Peyer's patch (tissue), 4 donors: ENCODE data around the gene TCP10L. TPM values are rescaled to one million over a fixed set of nuclear protein-coding genes. Genes with fewer than 3 reads are reported as not detected.

Experiments used
- DNase-seq, 3 donors: peaks; one replicate each; pipeline ENCODE4 v3.0.0-alpha.2; 2017 to 2019
- H3K27ac ChIP-seq, 4 donors: fragments of 200-600 bp; sonication (generic); one replicate each; pipeline ENCODE4 v1.5.1; 2016 to 2019
- H3K27me3 ChIP-seq, 2 donors: fragments of 200-600 bp; sonication (generic); one replicate each; pipeline ENCODE4 v1.5.1; 2019
- H3K36me3 ChIP-seq, 3 donors: fragments of 200-600 bp; sonication (generic); one replicate each; pipeline ENCODE4 v1.5.1; 2016 to 2019
- H3K4me1 ChIP-seq, 4 donors: fragments of 200-600 bp; sonication (generic); one replicate each; pipeline ENCODE4 v1.5.1; 2016 to 2019
- H3K4me3 ChIP-seq, 4 donors: fragments of 200-600 bp; sonication (generic); 1 replicate in 3 of 4; 2 replicates in 1 of 4; pipeline ENCODE4 v1.5.1; 2016 to 2019; ENCODE audit warnings: mild to moderate bottlenecking in 1 of 4
- H3K9me3 ChIP-seq, 4 donors: fragments of 200-600 bp; sonication (generic); one replicate each; pipeline ENCODE4 v1.5.1; 2016 to 2019; ENCODE audit warnings: mild to moderate bottlenecking in 1 of 4
- POLR2A ChIP-seq, 2 donors: fragments of 450-650 bp; IDR thresholded peaks; one replicate each; pipeline ENCODE4 v1.5.1; 2017; ENCODE audit warnings: antibody characterized with exemption in 2 of 2, mild to moderate bottlenecking in 2 of 2, moderate library complexity in 2 of 2
- total RNA-seq, 4 donors: library from RNA; depleted of rRNA; stranded (reverse); fragments of >200 nt; gene quantifications; one replicate each; pipeline ENCODE4 v1.1.0, GENCODE V29; 2016
- TF ChIP-seq, protein P1 (sequence below), 6 experiments: fragments of 450-650 bp in 4 of 6; fragments of 200-600 bp in 2 of 6; sonication (generic) in 1 of 6; IDR thresholded peaks; one replicate each; pipeline ENCODE4 v1.5.1; 2017 to 2019; ENCODE audit warnings: antibody characterized with exemption in 6 of 6, mild to moderate bottlenecking in 3 of 6, moderate library complexity in 1 of 6

Gene TCP10L
- total RNA-seq, 4 donors from 2014 or later, result 9.9 TPM; not detected in 3

DNA sequence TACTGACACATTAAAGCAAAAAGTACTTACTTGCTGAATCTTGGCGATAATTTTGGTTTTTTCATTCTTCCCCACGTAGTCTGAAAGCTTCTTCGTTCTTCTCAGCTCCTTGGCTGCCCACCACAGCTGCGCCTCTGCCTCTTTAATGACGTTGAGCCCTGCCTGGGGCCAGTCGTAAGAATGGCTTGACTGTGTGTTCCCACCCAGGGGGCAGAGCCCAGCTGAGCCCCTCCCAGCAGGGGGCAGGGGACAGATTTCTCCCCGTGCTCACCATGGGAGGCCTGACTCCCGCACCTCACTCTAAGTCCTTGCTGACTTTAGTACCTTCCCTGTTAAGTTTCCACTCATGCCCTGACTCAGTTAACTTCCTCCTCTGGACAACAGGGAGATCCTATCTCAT is 17.8 kb upstream of the TCP10L start:
- TF ChIP-seq, protein P1, sequence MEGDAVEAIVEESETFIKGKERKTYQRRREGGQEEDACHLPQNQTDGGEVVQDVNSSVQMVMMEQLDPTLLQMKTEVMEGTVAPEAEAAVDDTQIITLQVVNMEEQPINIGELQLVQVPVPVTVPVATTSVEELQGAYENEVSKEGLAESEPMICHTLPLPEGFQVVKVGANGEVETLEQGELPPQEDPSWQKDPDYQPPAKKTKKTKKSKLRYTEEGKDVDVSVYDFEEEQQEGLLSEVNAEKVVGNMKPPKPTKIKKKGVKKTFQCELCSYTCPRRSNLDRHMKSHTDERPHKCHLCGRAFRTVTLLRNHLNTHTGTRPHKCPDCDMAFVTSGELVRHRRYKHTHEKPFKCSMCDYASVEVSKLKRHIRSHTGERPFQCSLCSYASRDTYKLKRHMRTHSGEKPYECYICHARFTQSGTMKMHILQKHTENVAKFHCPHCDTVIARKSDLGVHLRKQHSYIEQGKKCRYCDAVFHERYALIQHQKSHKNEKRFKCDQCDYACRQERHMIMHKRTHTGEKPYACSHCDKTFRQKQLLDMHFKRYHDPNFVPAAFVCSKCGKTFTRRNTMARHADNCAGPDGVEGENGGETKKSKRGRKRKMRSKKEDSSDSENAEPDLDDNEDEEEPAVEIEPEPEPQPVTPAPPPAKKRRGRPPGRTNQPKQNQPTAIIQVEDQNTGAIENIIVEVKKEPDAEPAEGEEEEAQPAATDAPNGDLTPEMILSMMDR (IDR thresholded peaks at IDR 0.05), result no peak
- no peak for TF ChIP-seq POLR2A (IDR thresholded peaks at IDR 0.05)
- no peak for DNase-seq
- Histone ChIP-seq H3K27ac (no peak overlapping the region), H3K9me3 (no peaks in the 10 kb centered on the region), H3K4me3 (no peak overlapping the region), H3K27me3 (no peaks in the 10 kb centered on the region), H3K36me3 (peaks cover 0 to 82% (median 0%) of the 10 kb centered on the region in 3 donors), H3K4me1 (no peaks in the 10 kb centered on the region)

DNA sequence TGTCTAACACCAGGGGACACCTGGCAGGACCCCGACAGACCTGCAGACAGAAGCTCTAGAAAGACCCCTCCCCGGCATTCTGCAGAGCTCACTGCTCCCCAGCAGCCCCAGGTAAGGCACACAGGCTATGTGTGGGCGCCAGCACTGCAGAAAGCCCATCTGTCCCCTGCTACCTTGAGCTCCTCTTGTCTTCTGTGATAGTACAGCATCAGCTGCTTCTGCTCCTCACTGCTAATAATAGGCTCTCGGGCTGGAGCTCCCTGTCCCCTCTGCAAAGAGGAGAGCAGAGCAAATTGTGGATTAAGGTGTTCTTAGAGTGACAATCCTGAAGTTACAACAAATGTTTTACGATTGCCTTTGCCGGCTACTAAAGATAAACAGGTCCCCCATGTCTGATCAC is 16.8 kb upstream of the TCP10L start:
- Histone ChIP-seq H3K4me3 (no peak overlapping the region), H3K27ac (no peak overlapping the region), H3K36me3 (peaks cover 0 to 77% (median 0%) of the 10 kb centered on the region in 3 donors), H3K9me3 (no peaks in the 10 kb centered on the region), H3K27me3 (no peaks in the 10 kb centered on the region), H3K4me1 (no peaks in the 10 kb centered on the region)
- no peak for TF ChIP-seq POLR2A (IDR thresholded peaks at IDR 0.05)
- TF ChIP-seq, protein P1 (IDR thresholded peaks at IDR 0.05), result no peak
- no peak for DNase-seq

DNA sequence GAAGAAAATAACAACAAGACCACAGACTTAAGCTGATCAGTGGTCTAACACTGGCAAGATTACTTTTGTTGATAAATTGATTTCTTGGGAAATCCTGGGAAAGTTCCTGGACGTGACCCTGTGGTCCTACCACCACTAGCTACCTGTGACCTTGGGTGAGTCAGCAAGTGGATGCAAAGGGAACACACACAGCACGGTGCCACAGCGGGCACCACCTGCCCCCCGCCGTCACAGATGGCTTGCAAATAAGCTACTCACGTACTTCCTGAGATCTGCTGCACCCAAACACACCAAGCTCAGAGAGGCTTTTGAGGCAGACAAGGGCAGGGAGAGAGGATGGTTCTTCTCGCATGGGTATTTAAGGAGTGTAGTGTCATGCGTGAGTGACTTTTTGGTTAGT is 14.2 kb upstream of the TCP10L start:
- Histone ChIP-seq H3K4me1 (no peaks in the 10 kb centered on the region), H3K4me3 (no peak overlapping the region), H3K27ac (no peak overlapping the region), H3K9me3 (no peaks in the 10 kb centered on the region), H3K27me3 (no peaks in the 10 kb centered on the region), H3K36me3 (peaks cover 0 to 52% (median 0%) of the 10 kb centered on the region in 3 donors)
- no peak for DNase-seq
- TF ChIP-seq, protein P1 (IDR thresholded peaks at IDR 0.05), result no peak
- TF ChIP-seq POLR2A (IDR thresholded peaks at IDR 0.05), result no peak

DNA sequence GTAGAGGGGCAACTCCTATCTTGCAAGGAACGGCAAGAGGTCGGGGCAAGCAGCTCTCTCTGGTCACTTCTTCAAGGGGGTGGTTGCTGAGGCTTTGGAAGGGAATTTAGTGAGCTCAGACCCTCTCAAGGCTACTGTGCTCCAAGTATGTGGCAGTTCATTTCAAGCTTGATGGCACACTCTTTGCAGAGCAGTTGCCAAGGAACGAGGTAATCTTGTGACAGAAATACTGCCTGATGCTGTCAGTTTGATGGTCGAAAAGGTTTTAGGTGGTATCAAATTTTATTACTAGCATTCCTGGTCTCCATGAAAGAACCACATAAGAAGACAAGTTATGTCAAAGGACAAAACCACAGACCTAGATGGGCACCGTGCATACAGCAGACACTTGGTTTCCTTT is 13.8 kb upstream of the TCP10L start:
- Histone ChIP-seq H3K27me3 (no peaks in the 10 kb centered on the region), H3K4me1 (no peaks in the 10 kb centered on the region), H3K4me3 (no peak overlapping the region), H3K36me3 (peaks cover 0 to 47% (median 0%) of the 10 kb centered on the region in 3 donors), H3K9me3 (no peaks in the 10 kb centered on the region), H3K27ac (no peak overlapping the region)
- no peak for DNase-seq
- TF ChIP-seq, protein P1 (IDR thresholded peaks at IDR 0.05), result no peak
- TF ChIP-seq POLR2A (IDR thresholded peaks at IDR 0.05), result no peak

DNA sequence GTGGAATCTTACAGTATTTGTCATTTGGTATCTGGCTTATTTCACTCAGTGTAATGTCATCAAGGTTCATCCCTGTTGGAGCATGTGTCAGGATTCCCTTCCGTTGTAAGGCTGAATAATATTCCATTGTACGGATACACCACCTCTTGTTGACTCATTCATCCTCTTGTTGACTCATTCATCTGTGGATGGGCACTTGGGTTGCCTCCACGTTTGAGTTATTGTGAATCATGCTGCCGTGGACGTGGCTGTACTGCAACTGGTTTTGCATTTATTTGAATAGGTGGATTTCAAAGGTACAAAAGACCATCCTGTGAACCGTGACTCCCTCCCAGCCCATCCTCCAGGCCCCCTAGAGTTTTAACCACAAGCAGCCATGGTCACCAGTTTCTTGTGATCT is 11.9 kb upstream of the TCP10L start:
- TF ChIP-seq, protein P1 (IDR thresholded peaks at IDR 0.05), result no peak
- TF ChIP-seq POLR2A (IDR thresholded peaks at IDR 0.05), result no peak
- no peak overlapping the region for H3K4me3 ChIP-seq
- H3K27ac ChIP-seq, result no peak overlapping the region

DNA sequence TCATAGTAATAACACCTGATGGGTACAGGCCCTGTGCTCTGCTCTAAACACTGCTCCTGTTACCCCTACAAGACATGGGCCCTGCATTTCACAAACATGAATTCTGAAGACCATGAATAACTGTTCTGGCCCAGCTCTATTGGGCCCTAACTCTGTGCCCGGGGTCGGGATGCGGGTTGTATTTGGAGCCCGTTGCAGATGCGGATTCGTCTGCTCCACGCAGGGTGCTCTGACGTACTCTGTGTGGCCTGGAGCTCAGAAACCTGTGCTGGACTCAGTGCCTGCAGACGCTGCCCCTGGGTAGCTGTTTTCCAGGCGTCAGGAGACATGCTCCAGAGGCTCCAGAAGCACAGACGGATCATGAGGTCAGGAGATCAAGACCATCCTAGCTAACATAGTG is 10.1 kb upstream of the TCP10L start:
- H3K4me1 ChIP-seq, result no peaks in the 10 kb centered on the region
- H3K9me3 ChIP-seq, result no peaks in the 10 kb centered on the region
- no peak overlapping the region for H3K27ac ChIP-seq
- no peaks in the 10 kb centered on the region for H3K27me3 ChIP-seq
- no peak for TF ChIP-seq POLR2A (IDR thresholded peaks at IDR 0.05)
- TF ChIP-seq, protein P1 (IDR thresholded peaks at IDR 0.05), result no peak
- H3K36me3 ChIP-seq, result peaks cover 0 to 20% (median 0%) of the 10 kb centered on the region in 3 donors
- no peak for DNase-seq
- no peak overlapping the region for H3K4me3 ChIP-seq

More for the DNA sequence above, 11.9 kb upstream of the TCP10L start:
- H3K9me3 ChIP-seq, result no peaks in the 10 kb centered on the region
- DNase-seq, result no peak
- peaks cover 0 to 28% (median 0%) of the 10 kb centered on the region in 3 donors for H3K36me3 ChIP-seq
- H3K27me3 ChIP-seq, result no peaks in the 10 kb centered on the region
- no peaks in the 10 kb centered on the region for H3K4me1 ChIP-seq
